HG03045 (cell line): Measurements from ENCODE around the gene IFNLR1.
A peak's percentile ranks its signal among the peaks of the same experiment; 100 is the strongest.

Experiments used
- ATAC-seq: cut with Tn5 transposase; IDR thresholded peaks from one replicate; pipeline ENCODE4 v1.9.1; 2021; ENCODE audit warnings: mild to moderate bottlenecking, moderate library complexity; ENCODE audit not compliant: unreplicated experiment

The IFNLR1 gene

DNA sequence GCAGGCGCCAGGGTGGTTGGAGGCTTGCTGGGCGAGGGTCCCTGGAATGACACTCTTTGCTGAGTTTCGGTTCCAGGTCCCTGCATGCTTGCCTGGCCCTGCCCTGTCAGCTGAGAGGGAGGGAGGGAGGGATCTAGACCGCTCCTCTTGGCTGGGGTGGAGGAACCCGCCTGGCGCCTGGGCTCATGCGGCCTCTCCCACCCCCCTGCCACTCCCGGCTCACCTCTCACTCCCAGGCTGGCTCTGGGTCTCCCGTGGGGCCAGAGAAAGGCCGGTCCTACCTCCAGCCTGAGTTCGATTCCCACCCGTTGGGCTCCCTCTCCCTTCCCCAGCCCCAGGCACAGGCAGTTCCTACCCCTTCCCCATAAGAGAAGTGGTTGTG lies 19.0 kb upstream of the IFNLR1 start:
- ATAC-seq: no peak

GRCh38 chr1:24205345-24206082 lies 18.4 kb upstream of the IFNLR1 start:
- ATAC-seq: no peak

- no peak for ATAC-seq
Measured at GRCh38 chr1:24204116-24204515, 17.0 kb upstream of the IFNLR1 start.

- peak; percentile 67 for ATAC-seq
Measured at GRCh38 chr1:24203404-24203803, 16.3 kb upstream of the IFNLR1 start.

DNA sequence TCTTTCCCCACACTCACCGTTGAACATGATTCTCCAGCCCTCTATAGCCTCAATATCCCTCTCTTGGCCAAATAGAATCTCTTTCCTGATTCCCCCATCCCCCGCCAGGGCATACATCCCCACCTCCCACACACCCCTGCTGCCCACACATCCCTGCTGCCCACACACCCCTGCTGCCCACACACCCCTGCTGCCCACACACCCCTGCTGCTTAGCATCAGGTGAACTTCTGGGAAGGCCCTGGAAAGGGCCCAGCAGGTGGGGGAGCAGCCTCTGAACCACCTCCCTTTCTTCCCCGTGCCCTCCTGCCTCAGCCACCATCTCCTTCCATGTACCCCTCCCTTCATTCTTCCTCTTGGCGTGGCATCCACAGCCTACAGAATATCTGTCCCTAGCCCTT lies 15.9 kb upstream of the IFNLR1 start:
- ATAC-seq: no peak

GRCh38 chr1:24202556-24202955 lies 15.5 kb upstream of the IFNLR1 start:
- no peak for ATAC-seq

GRCh38 chr1:24201941-24202440 lies 14.9 kb upstream of the IFNLR1 start:
- ATAC-seq: no peak

- no peak for ATAC-seq
Measured at GRCh38 chr1:24199291-24199900, 12.3 kb upstream of the IFNLR1 start.

GRCh38 chr1:24198766-24199165 lies 11.7 kb upstream of the IFNLR1 start:
- ATAC-seq: no peak

DNA sequence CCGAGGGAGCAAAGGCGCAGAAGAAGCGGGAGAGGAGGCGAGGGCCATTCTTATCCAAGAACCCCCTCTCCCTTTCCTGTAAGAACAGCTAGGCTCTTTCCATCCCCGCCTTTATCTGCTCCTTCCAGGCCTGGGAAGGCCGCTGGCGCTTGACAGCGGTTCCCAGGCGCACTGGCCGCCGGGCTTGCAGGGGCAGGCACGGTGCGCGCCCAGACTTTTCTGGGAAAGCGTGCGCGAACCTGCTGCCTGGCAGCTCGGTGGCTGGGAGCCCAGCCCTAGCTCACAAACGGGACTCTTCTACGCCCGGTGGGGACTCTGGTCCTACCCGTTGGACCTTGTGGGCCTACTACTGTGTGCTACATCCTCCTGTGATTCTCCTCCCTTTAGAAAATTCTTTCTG lies 8.8 kb upstream of the IFNLR1 start:
- no peak for ATAC-seq

DNA sequence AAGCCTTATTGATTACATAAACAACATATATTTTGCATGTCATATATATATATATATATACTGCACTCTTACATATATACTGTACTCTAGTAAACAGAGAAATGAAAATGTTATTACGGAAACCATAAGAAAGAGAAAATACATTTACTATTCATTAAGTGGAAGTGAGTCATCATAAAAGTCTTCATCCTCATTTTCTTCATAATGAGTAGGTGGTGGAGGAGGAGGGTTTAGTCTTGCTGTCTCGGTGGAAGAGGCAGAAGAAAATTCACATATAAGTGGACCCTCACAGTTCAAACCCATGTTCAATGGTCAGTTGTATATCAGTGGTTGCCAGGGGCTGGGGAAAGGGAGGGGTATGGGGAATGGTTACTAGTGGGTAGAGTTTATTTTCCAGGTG lies 8.0 kb upstream of the IFNLR1 start:
- no peak for ATAC-seq

- no peak for ATAC-seq
Measured at GRCh38 chr1:24193046-24193445, 6.0 kb upstream of the IFNLR1 start.

- no peak for ATAC-seq
Measured at GRCh38 chr1:24191860-24192259, 4.8 kb upstream of the IFNLR1 start.

GRCh38 chr1:24190983-24191461 lies 3.9 kb upstream of the IFNLR1 start:
- peak; percentile 46 for ATAC-seq

- ATAC-seq: no peak
Measured at GRCh38 chr1:24189528-24189927, 2.4 kb upstream of the IFNLR1 start.

- no peak for ATAC-seq
Measured at GRCh38 chr1:24186711-24186992, 437 bp downstream of the IFNLR1 start.

GRCh38 chr1:24186031-24186710 lies 918 bp downstream of the IFNLR1 start:
- no peak for ATAC-seq

DNA sequence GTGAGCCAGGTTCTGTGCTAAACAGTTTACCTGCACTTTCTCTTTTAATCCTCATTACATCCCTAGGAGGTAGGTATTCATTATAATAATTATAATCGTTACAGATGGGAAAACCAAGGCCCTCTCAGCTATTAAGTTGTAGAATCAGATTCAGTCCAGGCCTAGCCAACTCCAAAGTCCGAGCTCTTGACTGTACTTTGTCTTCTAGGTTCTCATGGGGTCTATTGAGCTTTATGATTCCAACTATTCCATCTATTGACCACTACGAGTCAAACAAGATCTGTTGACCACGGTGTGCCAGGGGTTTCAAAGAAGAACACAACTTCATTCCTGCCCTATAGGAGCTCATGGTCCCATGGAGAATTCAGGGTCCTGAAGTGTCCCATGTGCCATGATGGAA lies 2.0 kb downstream of the IFNLR1 start:
- no peak for ATAC-seq

DNA sequence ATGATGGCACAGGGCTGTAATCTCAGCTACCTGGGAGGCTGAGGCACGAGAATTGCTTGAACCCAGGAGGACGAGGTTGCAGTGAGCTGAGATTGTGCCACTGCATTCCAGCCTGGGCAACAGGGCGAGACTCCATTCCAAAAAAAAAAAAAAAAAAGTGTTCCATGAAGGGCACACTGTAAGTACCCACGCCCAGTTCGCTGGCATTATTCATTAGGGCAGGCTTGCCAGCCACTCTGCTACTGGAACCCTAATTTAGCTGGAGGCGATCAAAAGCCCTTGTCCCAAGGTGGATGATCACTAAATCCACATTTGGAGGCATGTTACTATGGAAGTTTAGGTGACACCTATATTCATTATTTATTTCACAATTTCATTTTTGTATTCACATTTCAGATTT lies 5.0 kb downstream of the IFNLR1 start:
- no peak for ATAC-seq

GRCh38 chr1:24181619-24182018 lies 5.5 kb downstream of the IFNLR1 start:
- no peak for ATAC-seq

- ATAC-seq: no peak
Measured at GRCh38 chr1:24180676-24181075, 6.4 kb downstream of the IFNLR1 start.

DNA sequence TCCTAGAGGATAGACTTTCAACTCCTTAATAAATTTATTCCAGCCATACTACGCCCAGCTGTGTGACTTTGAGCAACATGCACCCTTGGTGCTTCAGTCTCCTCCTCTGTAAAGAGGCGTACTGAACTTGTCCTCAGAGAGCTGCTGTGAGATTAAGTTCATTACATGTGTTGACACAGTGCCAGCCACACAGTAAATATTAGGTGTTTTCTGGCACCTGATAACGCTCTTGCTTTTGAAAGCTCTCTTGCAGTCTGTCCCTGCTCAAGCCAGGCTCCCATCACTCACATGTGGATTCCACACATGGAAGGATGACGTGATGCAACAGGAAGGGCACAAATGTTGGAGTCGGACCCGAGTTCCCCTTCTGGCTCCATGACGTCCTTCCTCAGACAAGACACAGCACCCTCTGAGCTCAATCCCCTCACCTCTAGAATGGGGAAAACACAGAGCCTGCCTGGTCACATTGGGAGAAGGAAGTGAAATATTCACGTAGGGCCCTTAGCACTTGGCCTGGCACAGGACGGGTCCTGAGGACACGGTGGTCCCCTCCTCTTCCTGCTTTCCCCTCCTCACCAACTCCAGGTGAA lies 7.7 kb downstream of the IFNLR1 start:
- ATAC-seq: no peak
